Activated naive CD4-positive, alpha-beta T cell treated with anti-CD3 and anti-CD28 coated beads, Interleukin-2, amount 50 U/mL, for 72 hours (primary cell): ENCODE results near the gene FLCN. TPM values are rescaled to one million over a fixed set of nuclear protein-coding genes. Genes with fewer than 3 reads are reported as not detected.
A peak's percentile ranks its signal among the peaks of the same experiment; 100 is the strongest.
"Not testable (repeated sequence)": the region's sequence is repeated elsewhere in the genome, so short reads cannot be mapped to it uniquely, and the experiment has no call there.

Source experiments
- ATAC-seq, 2 donors: fragments of 150-1000 bp; cut with Tn5 transposase; 2 replicates each; pipeline ENCODE4 v1.10.0; 2021; ENCODE audit warnings: mild to moderate bottlenecking in 2 of 2, moderate library complexity in 2 of 2
- DNase-seq, 2 donors: peaks; one replicate each; pipeline ENCODE4 v3.0.0; 2021 to 2022; ENCODE audit warnings: low spot score in 2 of 2
- H3K27ac Mint-ChIP-seq, 2 donors: one replicate each; pipeline ENCODE4 v1.8.0; 2022; ENCODE audit warnings: mild to moderate bottlenecking in 2 of 2, mixed read lengths in 2 of 2
- H3K36me3 Mint-ChIP-seq, 2 donors: one replicate each; pipeline ENCODE4 v1.8.0; 2022; ENCODE audit warnings: mixed read lengths in 2 of 2
- H3K9me3 Mint-ChIP-seq, 2 donors: one replicate each; pipeline ENCODE4 v1.8.0; 2022; ENCODE audit warnings: mixed read lengths in 2 of 2
- total RNA-seq, 2 donors: library from RNA; stranded (reverse); gene quantifications; one replicate each; pipeline ENCODE4 v1.2.3, GENCODE V29; 2022

FLCN gene, protein sequence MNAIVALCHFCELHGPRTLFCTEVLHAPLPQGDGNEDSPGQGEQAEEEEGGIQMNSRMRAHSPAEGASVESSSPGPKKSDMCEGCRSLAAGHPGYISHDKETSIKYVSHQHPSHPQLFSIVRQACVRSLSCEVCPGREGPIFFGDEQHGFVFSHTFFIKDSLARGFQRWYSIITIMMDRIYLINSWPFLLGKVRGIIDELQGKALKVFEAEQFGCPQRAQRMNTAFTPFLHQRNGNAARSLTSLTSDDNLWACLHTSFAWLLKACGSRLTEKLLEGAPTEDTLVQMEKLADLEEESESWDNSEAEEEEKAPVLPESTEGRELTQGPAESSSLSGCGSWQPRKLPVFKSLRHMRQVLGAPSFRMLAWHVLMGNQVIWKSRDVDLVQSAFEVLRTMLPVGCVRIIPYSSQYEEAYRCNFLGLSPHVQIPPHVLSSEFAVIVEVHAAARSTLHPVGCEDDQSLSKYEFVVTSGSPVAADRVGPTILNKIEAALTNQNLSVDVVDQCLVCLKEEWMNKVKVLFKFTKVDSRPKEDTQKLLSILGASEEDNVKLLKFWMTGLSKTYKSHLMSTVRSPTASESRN
- 10 to 100 TPM; 28.1 to 38.7 TPM for total RNA-seq

DNA sequence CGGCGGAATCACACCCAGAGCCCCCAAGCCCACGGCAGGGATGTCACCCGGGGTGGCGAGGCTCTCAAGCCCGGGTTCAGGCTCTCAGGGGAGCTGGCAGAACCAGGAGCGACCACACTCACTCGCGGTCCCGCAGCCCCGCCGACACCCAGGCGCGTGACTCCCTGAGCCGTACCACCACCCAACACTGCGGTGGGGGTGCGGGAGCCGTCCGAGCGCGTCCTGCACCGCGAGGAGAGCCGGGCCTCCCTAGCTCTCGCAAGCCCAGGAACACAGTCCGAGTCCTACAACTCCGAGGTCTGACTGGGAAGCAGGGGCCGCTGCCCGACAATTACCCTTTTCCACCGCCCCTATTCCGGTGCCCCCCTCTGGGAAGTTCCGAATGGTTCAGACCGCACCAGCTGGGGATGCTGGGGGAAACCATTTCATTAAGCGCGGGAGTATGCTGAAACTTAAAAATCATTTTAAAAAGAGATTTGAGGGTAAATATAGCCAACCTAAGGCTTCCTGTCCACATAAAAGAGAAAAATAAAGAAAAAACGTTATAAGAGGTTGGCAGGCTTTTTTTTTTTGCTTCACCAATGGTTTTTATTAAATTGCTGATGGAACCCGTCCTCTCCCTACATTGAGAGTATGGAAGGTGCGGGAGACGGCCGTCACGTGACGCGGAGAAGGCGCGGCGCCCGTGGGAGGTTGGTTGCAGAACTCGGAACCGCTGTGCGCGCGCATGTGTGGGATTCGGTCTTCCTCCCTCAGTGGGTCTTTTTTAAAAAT lies at the start of gene FLCN:
FLCN (minus strand) TSS at position 143 of the 774 bp plus-strand sequence. CDS start 9,031 bp downstream, outside the sequence.
- peak within 1 kb of the TSS; percentile 99 to 100 for H3K27ac Mint-ChIP-seq
- ATAC-seq (peak; percentile 90 to 94), DNase-seq (peak; percentile 84 to 92)
- H3K9me3 Mint-ChIP-seq: no peaks in the 10 kb centered on the region
- peaks cover 0 to 16% of the 10 kb centered on the region in 2 donors for H3K36me3 Mint-ChIP-seq

- ATAC-seq (no peak), DNase-seq (no peak)
- Mint-ChIP-seq H3K27ac (no peak overlapping the region), H3K9me3 (no peaks in the 10 kb centered on the region), H3K36me3 (no peaks in the 10 kb centered on the region)
These were observed 49.0 kb upstream of the FLCN start for GRCh38 chr17:17285951-17286350.

- Mint-ChIP-seq H3K9me3 (no peaks in the 10 kb centered on the region), H3K36me3 (peaks cover 0 to 7% of the 10 kb centered on the region in 2 donors), H3K27ac (peak within 1 kb of the TSS; percentile 92)
- DNase-seq: peak; percentile 94 to 96
- peak; percentile 94 to 95 for ATAC-seq
These were observed 43.9 kb upstream of the FLCN start, which contains the start of gene COPS3 for GRCh38 chr17:17280613-17281549. TSS of gene COPS3 (minus strand) at chr17:17281246. CDS start at chr17:17281186, 60 bp downstream.

DNA sequence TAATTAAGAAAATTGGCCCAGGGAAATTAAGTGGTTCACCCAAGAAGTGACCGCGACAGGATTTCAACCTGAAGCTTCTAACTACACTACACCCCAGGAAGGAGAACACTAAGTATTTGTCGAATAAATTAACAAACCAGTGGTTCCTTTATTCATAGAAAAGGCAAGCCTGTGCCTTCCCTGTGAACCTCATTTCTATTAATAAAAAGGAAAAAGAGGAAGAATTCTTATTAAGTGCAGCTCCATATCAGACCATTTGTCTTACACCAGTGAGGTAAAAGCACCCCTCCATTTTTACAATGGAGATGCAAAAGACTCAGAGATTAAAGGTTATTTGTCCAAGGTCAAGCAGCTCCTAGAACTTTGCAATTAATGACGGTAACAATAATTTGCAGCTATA lies 42.3 kb upstream of the FLCN start:
- DNase-seq (no peak), ATAC-seq (no peak)
- peaks cover 5 to 7% of the 10 kb centered on the region in 2 donors for H3K36me3 Mint-ChIP-seq
- no peaks in the 10 kb centered on the region for H3K9me3 Mint-ChIP-seq
- H3K27ac Mint-ChIP-seq: peak overlapping the region; percentile 87 to 92

GRCh38 chr17:17277431-17277830 lies 40.5 kb upstream of the FLCN start:
- DNase-seq, H3K36me3 Mint-ChIP-seq, ATAC-seq, H3K9me3 Mint-ChIP-seq, H3K27ac Mint-ChIP-seq: not testable (repeated sequence)

DNA sequence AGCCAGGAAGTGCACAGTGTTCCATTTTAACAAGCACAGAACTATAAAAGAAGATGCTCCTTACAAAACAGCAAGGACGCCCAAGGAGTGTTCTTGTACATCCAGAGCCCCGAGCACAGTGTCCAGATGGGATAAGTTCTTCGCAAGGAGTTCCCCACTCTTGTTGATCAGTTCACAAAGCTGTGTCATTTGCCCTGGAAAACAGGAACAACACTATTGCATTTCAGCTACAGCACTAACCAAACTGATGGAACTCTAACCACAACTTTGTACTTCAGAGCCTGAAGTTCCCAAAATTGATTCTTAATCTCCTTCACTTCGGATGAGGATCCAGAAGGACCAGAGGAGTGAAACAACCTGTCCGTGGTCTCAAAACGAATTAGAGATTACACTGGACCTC lies 39.0 kb upstream of the FLCN start:
- Mint-ChIP-seq H3K9me3 (no peaks in the 10 kb centered on the region), H3K27ac (peak overlapping the region; percentile 22 to 84), H3K36me3 (peaks cover 5 to 7% of the 10 kb centered on the region in 2 donors)
- DNase-seq: no peak
- ATAC-seq: no peak

DNA sequence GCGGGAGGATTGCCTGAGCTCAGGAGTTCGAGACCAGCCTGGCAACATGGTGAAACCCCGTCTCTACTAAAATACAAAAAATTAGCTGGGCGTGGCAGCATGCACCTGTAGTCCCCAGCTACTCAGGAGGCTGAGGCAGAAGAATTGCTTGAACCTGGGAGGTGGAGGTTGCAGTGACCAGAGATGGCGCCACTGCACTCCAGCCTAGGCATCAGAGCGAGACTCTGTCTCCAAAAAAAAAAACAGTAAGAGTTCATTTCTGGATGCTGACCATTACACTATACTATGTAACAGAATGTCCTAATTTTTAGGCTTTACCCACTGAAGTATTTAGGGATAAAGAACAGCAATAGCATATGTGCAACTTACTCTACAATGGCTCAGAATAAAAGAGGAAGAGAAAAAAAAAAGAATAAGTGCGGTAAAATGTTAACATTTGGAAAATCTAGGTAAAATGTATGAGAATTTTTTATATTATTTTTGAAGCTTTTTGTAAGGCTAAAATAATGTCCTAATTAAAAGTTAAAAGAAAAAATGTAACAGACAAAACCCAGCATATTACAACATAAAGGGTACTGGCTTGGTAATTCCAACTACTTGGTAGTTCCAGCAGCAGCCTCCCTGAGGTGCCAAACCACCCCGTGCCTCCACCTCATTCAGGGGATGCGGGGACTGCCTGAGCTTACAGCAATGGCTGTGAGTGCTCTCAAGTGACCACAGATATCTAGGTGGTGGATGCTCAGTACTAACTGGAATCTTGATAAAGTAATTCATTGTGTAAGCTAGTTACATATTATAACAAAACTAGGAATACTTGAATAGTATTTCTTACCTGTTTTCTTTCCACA lies 33.2 kb upstream of the FLCN start:
- no peaks in the 10 kb centered on the region for H3K9me3 Mint-ChIP-seq
- H3K36me3 Mint-ChIP-seq: peaks cover 0 to 20% of the 10 kb centered on the region in 2 donors
- no peak for ATAC-seq
- peak in 1 of 2 donors; percentile 31 for DNase-seq
- peak overlapping the region in 1 of 2 donors; percentile 89 for H3K27ac Mint-ChIP-seq

- ATAC-seq: no peak
- H3K36me3 Mint-ChIP-seq: peaks cover 0 to 21% of the 10 kb centered on the region in 2 donors
These were observed 27.5 kb upstream of the FLCN start for GRCh38 chr17:17264430-17264829.

GRCh38 chr17:17258998-17259397 lies 22.0 kb upstream of the FLCN start:
- H3K27ac Mint-ChIP-seq: peak overlapping the region in 1 of 2 donors; percentile 48
- DNase-seq (no peak), ATAC-seq (no peak)
- H3K36me3 Mint-ChIP-seq: peaks cover 9 to 32% of the 10 kb centered on the region in 2 donors
- no peaks in the 10 kb centered on the region for H3K9me3 Mint-ChIP-seq

More at GRCh38 chr17:17264430-17264829, 27.5 kb upstream of the FLCN start:
- DNase-seq: no peak
- Mint-ChIP-seq H3K27ac (no peak overlapping the region), H3K9me3 (no peaks in the 10 kb centered on the region)

DNA sequence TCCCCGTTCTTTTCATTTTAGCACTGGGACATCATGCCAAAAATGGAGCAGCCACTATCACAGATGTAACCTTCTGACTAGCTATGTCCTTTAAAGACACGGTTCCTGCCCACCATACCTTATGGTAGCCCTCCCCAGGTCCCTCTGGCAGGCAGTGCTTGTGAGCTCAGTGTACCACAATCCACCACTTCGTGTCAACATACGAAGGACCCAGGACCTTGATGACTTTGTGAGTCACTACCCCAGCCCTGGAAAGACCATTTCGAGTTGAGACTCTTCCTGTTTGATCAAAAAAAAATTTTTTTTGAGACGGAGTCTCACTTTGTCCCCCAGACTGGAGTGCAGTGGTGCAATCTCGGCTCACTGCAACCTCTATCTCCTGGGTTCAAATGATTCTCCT lies 21.0 kb upstream of the FLCN start:
- H3K27ac Mint-ChIP-seq: peak overlapping the region in 1 of 2 donors; percentile 60
- no peaks in the 10 kb centered on the region for H3K9me3 Mint-ChIP-seq
- H3K36me3 Mint-ChIP-seq: peaks cover 13 to 28% of the 10 kb centered on the region in 2 donors
- DNase-seq (no peak), ATAC-seq (no peak)

DNA sequence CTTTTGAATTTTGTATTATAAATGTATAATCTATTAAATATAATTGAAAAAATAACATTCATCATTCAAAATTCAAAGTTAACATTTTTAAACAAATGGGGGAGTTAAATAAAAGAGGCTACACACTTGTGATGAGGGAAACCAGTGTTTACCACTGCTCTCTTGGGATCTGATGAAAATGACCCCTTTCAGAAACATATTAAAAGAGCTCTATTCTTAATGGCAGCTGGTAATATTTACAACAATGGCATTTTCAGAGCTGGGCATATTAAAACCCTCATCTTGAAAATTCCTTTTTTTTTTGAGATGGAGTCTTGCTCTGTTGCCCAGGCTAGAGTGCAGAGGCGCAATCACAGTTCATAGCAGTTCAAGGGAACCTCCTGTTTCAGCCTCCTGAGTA lies 19.3 kb upstream of the FLCN start:
- DNase-seq (no peak), ATAC-seq (no peak)
- Mint-ChIP-seq H3K27ac (no peak overlapping the region), H3K9me3 (no peaks in the 10 kb centered on the region), H3K36me3 (peaks cover 18 to 28% of the 10 kb centered on the region in 2 donors)

GRCh38 chr17:17255689-17256088 lies 18.7 kb upstream of the FLCN start:
- peaks cover 18 to 28% of the 10 kb centered on the region in 2 donors for H3K36me3 Mint-ChIP-seq
- ATAC-seq, H3K9me3 Mint-ChIP-seq, DNase-seq: not testable (repeated sequence)
- H3K27ac Mint-ChIP-seq: peak overlapping the region in 1 of 2 donors; percentile 72

GRCh38 chr17:17254036-17254435 lies 17.1 kb upstream of the FLCN start:
- no peak overlapping the region for H3K27ac Mint-ChIP-seq
- DNase-seq: no peak
- no peaks in the 10 kb centered on the region for H3K9me3 Mint-ChIP-seq
- peaks cover 16 to 26% of the 10 kb centered on the region in 2 donors for H3K36me3 Mint-ChIP-seq
- ATAC-seq: no peak

DNA sequence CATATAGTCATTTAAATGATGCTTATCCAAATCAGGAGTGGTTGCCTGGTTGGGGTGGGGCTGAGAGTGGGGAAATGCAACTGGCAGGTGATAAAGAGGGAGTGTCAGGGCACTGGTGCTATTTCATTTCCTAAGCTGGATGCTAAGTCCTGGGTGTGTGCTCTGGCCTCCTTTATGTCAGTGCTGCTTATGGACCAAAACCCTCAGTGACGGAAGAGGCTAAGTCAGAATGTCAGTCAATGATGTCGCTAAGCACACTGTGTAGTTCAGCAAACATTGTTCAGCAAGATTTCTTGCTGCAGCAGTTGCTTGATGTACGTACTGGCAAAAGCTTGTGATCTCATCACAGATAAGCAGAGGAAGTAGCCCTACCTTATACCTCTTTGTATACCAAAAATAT lies 16.4 kb upstream of the FLCN start:
- Mint-ChIP-seq H3K27ac (no peak overlapping the region), H3K36me3 (peaks cover 12 to 20% of the 10 kb centered on the region in 2 donors), H3K9me3 (no peaks in the 10 kb centered on the region)
- DNase-seq (no peak), ATAC-seq (no peak)

DNA sequence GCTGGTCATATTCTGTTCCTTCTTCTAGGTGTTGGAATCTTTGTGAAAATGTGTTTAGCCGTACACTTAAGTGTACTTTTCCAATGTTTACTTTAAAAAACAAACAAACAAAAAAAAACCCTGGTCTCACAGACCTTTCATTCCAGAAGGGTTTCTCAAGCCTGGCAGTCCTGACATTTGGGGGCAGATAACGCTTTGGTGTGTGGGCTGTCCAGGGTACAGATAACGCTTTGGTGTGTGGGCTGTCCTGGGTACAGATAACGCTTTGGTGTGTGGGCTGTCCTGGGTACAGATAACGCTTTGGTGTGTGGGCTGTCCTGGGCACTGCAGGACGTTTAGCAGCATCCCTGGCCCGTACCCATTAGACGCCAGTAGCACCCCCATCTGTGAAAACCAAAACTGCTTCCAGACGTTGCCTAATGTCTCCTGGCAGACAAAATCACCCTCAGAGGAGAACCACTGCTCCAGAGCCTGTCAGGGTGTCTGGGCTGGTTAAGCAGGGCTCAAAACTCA lies 15.2 kb upstream of the FLCN start:
- H3K9me3 Mint-ChIP-seq: no peaks in the 10 kb centered on the region
- peaks cover 8 to 15% of the 10 kb centered on the region in 2 donors for H3K36me3 Mint-ChIP-seq
- DNase-seq (no peak), ATAC-seq (no peak)
- H3K27ac Mint-ChIP-seq: no peak overlapping the region
